GM18870 (cell line): ENCODE results near the gene STAT5B.
"Not testable (repeated sequence)": the region's sequence is repeated elsewhere in the genome, so short reads cannot be mapped to it uniquely, and the experiment has no call there.

Source experiments
- ATAC-seq: cut with Tn5 transposase; IDR thresholded peaks from one replicate; pipeline ENCODE4 v1.9.1; 2021; ENCODE audit warnings: moderate library complexity; ENCODE audit not compliant: unreplicated experiment

The STAT5B gene

DNA sequence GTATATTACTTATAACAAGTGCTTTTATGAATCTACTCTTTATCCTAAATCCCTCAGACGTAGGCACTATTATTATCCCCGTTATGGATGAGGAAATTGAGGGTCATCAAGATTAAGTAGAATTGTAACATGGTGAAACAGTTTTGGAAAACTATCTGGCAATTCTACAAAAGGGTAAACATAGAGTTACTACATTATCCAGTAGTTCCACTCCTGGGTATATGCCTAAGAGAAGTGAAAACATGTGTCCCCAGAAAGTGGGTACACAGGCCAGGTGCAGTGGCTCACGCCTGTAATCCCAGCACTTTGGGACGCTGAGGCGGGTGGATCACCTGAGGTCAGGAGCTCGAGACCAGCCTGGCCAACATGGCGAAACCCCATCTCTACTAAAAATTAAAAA is 36.6 kb downstream of the STAT5B start:
- not testable (repeated sequence) for ATAC-seq

DNA sequence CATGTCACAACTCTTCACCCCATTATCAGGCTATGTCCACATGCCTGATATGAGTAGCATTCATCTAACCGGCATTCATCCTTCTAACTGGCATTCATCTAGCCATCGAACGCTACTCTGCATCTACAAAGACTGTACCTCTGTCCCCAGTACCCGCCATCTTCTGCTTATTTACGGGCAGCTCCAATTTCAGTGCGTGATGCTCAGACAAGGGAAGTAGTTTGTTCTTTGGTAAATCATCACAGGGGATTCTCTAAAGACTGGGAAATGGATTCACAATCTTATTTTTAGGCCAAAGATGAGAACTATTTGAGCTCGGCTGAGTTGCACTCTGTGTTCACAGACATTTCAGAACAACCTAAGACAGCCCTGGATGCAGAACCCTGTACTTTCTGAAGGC is 39.4 kb downstream of the STAT5B start:
- ATAC-seq, result no peak

DNA sequence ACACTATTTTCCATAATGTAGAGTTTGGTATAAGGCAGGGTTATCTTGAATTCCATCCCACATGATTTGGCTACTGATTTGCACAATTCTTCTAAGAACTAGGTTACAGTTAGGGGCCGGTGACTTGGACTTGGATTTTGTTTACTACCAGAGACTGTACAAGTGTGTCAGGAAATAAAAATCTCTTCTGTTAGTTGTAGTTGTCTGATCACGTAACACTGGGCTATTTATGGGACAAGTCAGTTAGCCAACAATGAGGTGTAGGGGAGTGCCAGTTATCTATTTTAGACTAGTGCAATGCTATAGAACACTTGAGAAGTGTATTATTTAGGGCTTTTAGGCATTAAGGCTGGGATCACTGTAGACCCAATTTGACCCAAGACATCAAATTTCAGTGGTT is 42.2 kb downstream of the STAT5B start:
- ATAC-seq, result no peak

DNA sequence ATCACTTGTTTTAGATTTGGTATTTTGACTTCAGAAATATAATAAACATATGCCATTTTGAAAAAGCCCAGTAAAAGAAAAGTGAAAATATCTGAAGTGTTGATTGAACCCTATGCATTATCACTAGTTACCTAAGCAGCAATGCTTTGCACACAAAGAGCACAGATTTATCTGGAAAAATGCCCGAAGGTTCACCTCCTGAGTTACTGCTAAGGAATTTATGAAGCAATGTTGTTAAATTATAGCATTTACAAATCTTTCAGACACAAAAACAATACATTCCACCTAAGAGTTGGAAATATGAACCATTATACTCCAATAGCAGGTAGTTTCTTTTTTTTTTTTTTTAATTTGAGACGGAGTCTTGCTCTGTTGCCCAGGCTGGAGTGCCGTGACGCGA is 43.0 kb downstream of the STAT5B start:
- no peak for ATAC-seq

DNA sequence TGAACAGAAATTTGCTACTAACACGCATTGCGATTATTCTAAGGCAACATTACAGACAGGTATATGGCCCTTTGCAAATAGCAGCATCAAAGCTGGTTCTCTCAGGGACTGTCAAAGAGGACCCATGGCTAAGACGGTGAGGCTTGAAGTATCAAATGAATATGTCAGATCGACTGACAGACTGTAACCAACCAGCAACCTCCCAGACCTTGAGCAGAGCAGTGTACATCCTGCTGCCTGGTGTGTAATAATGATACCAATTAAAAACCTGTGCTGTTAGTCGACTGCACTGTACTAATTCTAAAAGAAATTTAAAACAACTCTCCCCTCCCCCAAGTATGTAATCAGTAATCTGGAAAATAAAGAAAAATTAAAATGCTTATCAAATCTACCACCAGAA is 46.0 kb downstream of the STAT5B start:
- ATAC-seq, result no peak

DNA sequence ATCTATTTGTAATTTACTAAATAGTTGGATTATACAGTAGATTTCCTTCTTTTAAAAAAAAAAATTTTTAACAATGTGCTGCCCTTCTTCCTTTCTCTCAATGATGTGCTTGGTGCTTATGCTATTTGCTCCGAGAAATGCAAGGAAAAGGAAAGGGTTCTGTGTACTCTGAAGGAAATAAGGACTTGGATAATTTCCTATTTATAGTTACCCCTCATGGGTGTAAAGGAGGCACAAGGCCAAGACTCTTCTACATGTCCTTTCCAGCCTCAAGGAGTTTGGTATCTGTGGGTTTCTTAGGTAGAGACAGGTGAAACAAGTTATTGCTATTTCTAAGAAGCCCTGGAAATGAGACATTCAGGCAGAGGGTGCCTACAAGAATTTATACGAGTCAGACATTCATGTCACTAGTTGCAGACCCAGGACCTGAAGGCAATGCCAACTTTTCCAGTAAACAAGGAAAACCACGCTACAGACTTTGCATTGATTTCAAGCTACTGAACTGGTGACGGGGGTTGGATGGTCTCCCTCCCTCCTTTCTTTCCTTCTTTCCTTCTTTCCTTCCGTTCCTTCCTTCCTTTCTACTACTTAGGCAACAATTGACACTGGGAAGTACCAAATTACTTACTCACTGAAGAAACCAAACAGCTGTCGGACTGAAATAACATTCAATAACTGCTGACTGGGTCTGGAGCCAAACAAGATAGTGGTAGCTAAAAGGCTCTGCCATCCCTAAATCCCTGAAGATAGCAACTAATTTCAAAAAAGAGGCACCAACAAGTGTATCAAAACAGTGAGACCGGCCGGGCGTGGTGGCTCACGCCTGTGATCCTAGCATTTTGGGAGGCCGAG is 48.1 kb downstream of the STAT5B start:
- no peak for ATAC-seq

DNA sequence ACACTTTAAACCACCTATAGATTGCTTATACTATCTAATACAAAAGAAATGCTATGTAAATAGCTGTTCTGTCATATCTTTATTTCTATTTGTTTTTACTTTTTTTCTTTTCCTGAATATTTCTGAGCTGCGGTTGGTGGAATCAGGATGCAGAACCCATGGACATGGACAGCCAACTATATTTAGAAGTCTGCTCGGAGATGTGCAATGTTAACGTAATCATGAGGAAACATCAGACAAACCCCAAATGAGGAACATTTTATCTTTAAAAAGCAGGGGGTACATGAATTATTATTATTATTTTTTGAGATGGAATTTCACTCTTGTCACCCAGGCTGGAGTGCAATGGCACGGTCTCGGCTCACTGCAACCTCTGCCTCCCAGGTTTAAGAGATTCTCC is 50.5 kb downstream of the STAT5B start:
- ATAC-seq, result no peak

DNA sequence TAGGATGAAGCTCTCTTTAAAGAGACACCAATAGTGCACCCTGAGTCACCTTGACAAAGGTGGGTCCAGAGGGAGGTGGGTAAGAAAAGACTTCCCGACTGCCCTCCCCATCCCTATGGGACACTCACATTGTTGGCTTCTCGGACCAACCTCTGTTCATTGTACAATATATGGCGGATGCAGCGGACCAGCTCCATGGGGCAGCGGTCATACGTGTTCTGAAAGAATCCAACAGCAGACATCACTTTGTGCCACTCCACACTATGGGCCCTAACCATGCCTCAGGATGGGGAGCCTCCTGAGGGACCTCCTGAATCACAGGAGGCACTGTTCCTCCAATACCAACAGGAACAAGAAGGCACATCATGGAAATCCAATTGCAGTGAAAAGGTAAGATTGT is 51.5 kb downstream of the STAT5B start:
- ATAC-seq, result no peak

DNA sequence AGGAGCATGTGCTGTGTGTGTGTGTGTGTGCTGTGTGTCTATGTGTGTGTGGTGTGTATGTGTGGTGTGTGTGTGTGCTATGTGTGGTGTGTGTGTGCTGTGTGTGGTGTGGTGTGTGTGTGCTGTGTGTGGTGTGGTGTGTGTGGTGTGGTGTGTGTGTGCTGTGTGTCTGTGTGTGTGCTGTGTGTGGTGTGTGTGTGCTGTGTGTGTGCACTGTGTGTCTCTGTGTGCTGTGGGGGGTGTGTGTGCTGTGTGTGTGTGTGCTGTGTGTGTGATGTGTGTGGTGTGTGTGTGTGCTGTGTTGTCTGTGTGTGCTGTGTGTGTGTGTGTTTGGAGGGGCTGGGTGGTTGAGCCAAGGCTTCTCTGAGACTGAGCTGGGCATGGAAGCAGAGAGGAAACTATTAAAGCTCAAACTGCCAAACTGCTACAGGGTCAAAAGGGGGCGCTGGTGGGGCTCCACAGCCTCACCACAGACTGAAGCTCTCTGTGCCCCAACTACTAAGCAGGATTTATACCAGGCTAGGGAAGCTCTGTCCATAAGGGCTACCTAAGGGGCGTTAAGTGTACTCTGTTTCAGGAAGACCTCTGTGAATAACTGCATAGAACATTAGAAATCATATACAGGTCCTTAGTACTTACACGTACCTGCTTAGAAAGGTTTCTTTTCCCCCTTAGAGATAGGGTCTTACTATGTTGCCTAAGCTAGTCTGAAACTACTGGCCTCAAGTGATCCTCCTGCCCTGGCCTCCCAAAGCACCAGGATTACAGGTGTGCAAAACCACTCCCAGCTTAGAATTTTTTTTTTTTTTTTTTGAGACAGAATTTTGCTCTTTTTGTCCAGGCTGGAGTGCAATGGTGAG is 54.1 kb downstream of the STAT5B start:
- ATAC-seq, result no peak

DNA sequence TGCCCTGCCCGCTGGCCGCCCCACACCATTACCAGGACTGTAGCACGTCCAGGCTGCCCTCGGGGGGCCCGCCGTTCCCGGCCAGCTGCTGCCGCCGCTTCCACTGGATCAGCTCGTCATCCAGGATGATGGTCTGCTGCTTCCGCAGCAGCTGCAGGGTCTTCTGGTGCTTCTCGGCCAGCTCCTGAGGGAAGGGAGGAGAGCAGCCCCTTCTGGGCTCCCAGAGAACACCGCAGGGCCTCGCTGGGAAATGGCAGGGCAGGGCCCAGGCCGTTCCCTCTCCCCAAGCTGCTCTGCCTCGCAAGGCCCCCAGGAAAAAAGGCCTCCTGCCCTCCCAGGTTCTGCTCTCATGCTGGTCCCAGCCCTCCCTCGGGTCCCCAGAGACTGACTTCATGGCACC is 56.9 kb downstream of the STAT5B start:
- ATAC-seq, result not testable (repeated sequence)

DNA sequence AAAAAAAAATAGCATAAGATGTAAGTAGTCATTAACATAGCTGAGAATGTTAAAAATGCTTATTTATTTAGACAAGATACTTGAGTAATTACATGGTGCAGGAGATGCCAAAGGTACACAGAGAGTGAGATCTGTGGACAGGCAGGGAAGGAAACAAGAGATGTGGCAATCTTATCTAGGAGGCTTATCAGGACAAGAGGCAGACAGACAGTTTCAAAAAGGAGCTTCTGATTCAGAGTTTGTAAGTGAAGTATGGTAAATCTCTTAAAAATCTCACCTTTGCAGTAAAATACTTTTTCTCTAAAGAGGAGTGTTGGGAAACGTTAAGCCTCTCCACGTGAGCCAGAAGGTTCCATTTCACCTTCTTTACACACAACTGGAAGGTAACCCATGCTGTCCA is 62.0 kb downstream of the STAT5B start:
- ATAC-seq, result no peak

DNA sequence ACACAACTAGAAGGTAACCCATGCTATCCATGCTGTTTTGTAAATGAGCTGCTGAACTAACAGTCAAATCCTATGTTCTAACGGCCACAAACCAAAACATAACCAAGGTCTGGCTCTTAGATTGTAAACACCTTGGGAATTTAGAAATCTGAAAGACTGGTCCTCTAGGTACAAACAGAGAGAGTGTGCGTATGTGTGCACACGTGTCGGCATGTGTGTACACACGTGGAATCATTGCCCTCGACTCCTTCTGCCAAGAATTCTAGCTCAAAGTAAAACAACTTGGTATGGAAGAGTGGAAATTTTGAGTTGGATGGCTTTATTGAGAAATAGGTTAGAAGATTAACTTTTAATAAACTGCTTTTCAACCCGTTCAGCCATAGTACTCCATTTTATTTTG is 63.8 kb downstream of the STAT5B start:
- ATAC-seq, result no peak

DNA sequence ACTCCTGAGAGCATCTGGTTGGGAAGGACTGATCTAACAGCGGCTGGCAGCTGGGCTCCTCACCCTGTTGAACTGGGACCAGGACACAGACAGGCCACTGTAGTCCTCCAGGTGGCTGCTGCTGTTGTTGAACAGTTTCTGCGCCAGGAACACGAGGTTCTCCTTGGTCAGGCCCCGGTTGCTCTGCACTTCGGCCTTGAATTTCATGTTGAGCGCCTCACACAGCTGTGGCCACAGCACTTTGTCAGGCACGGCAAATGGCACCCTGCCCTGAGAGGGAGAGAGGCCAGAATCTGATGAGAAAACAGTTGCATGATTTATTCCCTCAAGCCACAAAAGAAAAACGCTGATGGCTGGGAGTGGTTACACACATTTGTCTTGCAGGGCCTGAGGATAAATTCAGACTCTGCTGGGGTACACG is 64.3 kb downstream of the STAT5B start:
- ATAC-seq, result not testable (repeated sequence)

DNA sequence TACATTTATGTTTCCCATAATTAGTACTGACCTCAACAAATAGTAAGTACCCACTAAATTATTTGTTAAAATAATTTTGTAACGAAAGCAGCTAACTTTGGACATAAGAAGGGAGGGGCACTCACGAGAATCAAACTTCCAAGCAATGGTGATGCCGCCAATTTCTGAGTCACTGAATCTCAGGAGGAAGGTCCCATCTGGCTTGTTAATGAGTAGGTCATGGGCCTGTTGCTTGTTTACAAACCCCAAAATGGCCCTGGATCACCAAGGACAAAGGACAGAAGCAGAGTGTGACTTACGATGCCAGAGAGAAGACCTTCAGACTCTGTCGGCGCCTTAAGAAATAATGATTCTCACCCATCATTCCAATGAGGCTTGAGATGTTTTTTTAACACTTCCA is 66.1 kb downstream of the STAT5B start:
- ATAC-seq, result no peak

DNA sequence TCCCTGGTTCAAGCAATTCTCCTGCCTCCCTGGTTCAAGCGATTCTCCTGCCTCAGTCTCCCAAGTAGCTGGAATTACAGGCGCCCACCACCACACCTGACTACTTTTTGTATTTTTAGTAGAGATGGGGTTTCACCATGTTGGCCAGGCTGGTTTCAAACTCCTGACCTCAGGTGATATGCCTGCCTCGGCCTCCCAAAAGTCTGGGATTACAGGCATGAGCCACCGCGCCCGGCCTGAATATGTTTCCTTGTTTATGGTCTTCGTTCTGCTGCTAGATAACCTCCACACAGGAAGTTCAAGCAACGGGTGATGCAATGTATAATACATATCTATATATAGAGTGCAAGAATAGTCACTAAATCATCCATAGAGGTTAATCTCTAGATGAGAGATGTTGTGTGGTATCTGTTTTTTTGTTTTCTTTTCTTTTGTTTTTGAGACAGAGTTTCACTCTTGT is 70.0 kb downstream of the STAT5B start:
- not testable (repeated sequence) for ATAC-seq

DNA sequence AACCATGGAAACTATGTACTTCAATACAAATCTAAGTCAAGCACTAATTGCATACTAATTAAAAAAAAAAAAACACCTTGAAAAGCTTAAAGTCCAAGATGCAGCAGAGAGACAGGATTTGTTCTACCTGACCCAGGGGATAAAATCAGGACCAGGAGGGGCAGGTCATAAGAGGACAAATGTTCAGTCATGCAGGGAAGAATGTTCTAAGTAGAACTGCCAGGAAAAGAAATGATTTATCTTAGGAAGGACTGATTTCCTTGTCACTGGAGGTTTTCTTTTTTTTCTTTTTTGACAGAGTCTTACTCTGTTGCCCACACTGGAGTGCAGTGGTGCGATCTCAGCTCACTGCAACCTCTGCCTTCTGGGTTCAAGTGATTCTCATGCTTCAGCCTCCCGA is 72.8 kb downstream of the STAT5B start:
- no peak for ATAC-seq

DNA sequence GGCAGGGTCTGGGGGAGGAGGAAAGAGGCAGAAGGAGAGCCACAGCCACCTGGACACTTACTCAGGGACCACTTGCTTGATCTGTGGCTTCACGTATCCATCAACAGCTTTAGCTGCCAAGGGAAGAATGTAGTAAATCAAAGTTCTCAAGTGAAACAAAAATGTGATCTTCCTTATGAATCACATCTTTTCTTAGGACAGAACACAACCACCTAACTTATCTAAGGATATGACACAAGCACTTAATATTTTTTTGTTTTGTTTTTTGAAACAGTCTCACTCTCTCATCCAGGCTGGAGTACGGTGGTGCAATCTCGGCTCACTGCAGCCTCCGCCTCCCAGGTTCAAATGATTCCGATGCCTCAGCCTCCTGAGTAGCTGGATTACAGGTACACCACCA is 73.5 kb downstream of the STAT5B start:
- ATAC-seq, result no peak

DNA sequence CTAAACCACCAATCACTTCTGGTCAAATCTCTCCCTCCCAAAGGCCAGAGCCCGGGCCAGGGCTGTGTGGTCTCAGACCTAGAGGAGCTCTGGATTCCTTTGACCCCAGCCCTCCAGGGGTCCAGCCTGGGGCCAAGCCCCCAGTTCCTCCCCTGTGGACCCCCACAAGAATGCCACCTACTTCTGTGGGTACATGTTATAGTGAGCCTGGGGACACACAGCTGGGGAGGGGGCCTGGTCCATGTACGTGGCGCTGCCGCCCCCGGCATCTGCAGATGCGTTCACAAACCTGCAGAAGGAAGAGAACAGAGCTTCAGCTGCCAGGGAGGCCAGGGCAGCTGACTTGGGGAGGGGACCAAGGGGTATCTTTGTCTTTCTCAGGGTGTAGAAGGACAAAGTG is 74.0 kb downstream of the STAT5B start:
- no peak for ATAC-seq

DNA sequence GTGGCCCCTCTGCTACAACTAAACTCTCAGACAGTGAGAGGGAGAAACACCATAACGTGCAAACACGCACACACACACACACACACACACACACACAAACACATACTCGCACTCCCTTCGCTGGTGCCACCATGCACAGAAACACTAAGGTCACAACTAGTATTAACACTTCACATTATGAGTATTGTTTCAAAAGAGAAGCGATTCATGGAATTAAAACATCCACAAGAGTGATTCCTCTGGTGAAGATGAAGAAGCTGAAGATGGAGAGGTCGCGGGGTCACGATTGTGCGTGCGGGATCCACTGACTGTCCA is 74.8 kb downstream of the STAT5B start:
- no peak for ATAC-seq

DNA sequence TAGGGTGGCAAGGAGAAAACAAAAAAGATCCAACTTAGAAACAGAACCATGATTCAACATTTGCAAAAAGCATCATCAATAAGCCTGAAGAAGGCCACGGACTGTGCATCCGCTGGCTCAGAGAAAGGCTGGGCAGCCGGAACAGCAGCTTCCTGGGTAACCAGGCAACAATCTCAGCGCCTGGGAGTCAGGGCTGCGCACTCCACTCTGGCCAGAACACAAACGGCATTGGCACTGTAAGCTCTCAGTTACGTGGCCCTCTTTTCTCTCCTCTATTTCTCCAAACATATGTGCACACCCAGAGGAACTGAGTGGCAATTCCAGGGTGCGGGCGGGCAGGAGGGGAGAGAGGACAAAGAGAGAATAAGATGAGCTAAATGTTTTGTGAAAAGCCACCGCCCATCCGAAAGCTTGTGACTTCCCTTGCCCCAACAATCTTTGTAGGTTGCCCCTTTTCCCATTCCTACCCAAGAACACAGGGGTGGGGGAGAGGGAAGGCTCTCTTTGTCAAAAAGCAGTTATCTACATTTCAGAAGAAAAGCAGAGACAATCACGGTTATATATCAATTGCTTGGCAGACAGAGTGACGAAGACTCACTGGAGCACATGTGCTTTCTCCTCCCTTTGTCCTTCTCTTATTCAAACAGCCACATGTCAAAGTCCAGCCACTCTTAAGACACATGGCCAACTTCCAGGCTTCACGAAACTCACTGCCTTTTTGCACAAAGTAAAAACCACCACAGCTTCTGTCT is 75.3 kb downstream of the STAT5B start:
- no peak for ATAC-seq

DNA sequence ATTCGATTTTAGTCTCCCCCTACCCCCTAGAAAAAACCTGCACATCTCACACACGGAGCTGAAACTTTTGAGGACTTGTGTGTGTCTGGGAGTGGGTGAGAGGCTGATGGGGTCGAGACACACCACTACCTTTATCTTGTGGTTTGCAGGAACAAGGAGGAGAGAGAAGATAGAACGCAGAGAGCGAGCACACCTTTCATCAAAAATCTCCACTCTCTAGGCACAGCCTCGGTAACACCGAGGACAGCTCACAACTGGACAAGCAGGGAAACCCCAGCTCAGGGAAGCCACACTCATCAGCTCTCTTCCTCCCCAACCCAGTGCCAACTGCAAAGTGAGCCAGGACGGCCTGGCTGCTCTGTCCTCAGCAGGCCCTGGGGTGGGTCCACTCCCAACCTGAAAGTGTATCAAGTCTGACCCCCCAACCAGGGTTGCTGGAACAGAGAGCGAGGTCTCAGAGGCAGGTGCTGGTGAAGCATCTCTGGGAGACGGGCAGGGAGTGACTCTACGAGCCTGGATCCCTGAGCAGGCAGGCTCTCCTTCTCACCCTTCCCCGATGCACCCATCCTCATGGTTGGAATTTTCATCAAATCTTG is 76.7 kb downstream of the STAT5B start:
- no peak for ATAC-seq
